Suppressor macrophage treated with lipopolysaccharide for 1 hour (primary cell): ENCODE data around the gene SLC39A11.
"Not testable (repeated sequence)": the region's sequence is repeated elsewhere in the genome, so short reads cannot be mapped to it uniquely, and the experiment has no call there.

ENCODE experiments used
- DNase-seq, 3 donors: peaks; one replicate each; pipeline ENCODE4 v3.0.0-alpha.2; 2020 to 2022

SLC39A11 gene

DNA sequence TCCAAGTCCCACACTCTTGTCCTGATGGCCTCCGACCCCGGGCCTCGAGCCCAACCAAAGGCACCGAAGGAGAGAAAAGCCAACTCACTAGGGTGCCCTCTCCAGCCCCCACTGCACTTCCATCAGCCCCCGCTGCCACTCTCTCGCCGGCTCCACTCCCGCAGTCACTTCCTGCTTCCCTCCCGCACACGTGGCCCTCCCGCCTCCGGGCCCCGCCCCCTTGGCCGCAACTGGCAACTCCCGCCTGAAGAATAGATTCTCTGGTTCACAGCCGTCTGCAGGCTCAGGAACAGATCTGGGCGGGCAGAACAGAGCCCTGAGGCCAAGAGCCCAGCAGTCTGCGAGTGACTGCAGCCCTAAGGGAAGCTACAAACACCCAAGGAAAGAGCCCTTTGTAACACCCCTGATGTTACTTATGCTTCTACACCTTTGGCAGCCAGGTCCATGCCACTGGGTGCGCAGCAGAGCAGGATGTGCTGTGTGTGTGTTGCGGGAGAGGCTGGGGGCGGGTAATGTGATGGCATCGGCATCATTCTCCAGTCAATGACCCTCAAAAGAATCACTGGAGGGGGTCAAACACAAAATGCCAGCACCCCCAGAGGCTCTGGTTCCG lies at the start of gene SLC39A11:
Gene SLC39A11, minus strand, starts transcription at position 166 of the 613 bp plus-strand sequence. CDS start 3,924 bp downstream, outside the sequence.
- peak; percentile 95 to 97 (median 96) for DNase-seq

GRCh38 chr17:73141411-73141810 lies 48.9 kb upstream of the SLC39A11 start:
- DNase-seq, result peak; percentile 70 to 92 (median 80)

DNA sequence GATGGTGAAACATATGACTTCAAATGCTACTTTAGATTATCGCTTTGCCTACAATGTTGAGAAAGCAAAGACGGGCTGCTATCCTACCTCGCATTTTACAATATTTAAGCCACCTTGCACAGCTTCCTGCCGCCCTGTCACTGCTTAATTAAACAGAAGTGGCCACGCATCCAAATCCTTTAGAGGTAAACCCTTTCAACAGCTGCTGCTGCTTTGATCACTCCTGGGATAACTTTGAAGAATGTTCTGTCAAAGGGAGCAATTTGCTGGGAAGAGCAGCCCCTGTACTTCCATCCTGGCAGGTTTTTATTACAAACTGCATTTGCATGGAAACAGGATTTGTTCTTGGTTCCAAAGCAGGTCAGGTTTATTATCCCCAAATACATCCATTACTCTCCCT lies 48.1 kb upstream of the SLC39A11 start:
- no peak for DNase-seq

GRCh38 chr17:73139296-73139695 lies 46.8 kb upstream of the SLC39A11 start:
- DNase-seq, result no peak

- no peak for DNase-seq
Observed at GRCh38 chr17:73138541-73139138, 46.2 kb upstream of the SLC39A11 start.

- DNase-seq, result no peak
Observed at GRCh38 chr17:73137376-73137775, 44.9 kb upstream of the SLC39A11 start.

DNA sequence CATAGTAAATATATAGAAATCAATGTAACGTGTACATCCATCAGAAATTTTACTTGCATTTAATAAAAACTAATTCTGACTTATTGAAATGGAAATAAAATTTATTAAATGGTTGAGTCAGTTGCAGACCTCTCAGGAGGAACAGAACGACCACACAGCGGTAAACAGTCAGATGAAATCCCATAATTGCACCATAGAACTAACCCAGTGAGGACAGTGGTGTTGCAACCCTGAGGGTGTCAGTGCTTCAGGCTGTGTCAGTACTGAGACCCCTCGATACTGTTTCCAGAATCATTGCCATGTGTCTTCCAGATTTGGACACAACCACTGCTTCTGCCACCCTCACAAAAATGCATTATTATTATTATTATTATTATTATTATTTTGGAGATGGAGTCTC lies 43.3 kb upstream of the SLC39A11 start:
- DNase-seq, result peak; percentile 80 to 95 (median 92)

- peak; percentile 60 to 74 (median 70) for DNase-seq
Observed at GRCh38 chr17:73133911-73134649, 41.6 kb upstream of the SLC39A11 start.

DNA sequence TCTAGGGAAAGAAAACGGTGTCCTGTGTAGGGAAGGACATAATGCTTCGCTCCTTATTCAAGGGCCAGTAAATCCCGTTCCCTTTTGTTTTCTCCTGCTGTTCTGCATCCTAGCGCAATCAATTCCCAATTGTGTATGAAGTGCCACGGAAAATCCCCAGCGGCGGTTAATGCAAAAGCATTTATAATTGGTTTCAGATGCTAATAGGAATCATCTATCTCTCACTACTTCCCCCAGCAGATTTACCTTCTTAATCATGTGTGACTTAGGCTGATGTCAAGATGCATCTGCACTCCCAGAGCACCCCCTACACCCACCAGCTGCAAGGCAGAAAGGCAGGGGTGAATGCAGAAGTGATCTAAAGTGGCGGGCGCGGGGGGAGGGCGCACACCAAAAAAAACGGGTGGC lies 39.6 kb upstream of the SLC39A11 start:
- peak in 2 of 3 donors; percentile 38 to 59 for DNase-seq

DNA sequence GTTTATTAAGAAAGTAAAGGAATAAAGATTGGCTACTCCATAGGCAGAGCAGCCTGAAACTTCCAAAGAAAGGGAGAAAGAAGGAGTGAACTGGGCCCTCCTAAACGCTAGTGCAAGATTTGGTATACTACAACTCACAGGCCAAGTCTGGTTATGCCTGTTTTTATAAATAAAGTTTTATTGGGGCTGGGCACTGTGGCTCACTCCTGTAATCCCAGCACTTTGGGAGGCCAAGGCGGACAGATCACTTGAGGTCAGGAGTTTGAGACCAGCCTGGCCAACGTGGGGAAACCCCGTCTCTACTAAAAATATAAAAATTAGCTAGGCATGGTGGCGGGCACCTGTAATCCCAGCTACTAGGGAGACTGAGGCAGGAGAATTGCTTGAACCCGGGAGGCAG lies 39.0 kb upstream of the SLC39A11 start:
- DNase-seq, result not testable (repeated sequence)

DNA sequence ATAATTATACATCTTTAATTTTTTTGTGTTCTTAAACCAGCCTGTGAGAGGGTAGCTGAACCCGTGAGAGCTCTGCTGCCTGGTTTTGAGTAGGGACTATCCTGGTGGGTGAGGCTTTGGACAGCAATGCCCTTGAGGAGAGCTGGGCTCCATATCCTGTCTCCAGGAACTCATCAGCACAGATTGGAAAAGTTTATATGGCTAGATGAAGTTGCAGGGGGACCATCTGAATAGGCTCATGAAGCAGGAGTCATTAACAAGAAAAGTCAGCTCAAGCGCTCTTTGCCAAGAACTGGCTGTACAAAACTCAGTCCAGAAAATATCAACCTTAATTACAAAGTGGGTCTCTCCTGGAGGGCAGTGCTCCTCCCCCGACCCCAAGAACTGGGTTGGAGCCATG lies 38.5 kb upstream of the SLC39A11 start:
- no peak for DNase-seq

DNA sequence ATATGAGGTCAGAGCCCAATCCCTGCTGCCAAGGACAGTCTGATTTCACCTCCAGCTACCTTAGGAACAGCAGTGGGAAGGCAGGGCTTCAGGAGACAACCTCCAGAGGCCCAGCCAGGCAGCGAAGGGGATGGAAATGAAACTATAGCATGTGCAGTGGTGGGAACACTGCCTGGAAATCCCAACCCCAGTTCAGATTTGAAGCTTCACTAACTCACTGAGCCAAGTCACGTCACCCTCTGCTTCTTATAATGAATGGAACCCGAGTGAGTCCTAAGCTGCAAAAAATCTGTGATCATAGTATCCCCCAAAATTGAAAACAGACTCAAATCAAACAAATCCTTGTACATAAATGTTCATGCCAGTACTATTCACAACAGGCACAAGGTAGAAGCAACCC lies 36.0 kb upstream of the SLC39A11 start:
- DNase-seq, result no peak

DNA sequence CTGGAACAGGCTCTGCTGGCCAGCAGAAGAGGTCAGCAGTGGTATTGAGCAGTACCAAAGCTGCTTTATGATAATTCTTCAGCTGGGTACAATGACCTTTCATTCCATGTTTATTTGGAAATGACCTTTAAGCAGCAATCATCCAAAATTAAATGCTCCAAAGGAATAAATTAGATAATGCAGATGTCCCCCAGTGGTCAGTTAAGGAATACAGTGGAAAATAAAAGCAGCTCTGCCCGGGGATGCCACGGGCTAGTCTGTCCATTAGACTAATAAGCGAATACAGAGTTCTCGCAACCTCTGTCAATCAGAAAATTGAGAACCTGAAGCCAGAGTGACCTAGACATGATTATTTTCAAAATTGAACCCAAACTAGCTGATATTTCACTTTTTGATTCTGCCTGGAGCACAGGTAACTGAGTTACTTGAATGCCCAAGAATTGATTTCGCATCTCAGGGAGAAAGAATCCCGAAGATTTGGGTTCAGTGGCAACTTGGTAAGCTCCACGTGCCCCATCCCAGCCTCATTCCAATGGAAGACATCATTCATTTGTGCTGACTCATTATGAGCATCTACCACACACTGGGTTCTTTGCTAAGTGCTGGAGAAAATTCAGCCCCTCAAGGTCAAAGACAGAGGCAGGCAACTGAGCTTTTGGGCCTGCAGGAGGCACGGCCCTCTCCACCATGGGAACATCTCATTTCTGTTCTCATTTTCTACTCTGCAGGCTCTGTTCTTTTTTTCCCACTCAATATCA lies 34.4 kb upstream of the SLC39A11 start:
- no peak for DNase-seq

DNA sequence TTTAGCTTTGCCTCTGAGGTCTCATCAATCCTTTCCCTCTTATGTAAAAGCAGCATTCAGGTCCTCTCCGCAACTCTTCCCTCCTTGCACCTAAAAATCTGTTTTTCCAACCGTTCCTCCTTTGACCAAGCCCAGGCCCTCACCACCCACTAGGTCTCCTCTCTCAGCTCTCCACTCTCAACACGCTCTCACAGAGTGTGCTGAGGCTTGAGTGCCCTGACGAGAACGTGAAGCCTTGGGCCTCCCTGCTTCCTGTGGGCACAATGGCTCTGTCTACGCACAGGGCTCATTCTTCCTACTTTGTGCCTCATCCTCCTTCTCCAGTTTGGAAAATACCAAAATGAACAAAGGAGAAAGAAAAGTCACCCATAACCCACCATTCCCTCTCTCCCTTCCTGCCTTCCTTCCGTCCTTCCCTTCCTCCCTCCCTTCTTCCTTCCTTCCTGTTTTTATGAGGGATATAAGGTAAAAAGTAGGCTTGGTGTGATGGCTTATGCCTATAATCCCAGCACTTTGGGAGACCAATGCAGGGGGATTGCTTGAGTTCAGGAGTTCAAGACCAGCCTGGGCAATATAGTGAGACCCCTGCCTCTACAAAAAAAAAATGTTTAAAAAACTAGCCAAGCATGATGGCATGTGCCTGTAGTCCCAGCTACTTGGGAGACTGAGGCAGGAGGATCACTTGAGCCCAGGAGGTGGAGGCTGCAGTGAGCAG lies 31.3 kb upstream of the SLC39A11 start:
- no peak for DNase-seq

GRCh38 chr17:73122953-73123605 lies 30.6 kb upstream of the SLC39A11 start:
- no peak for DNase-seq

DNA sequence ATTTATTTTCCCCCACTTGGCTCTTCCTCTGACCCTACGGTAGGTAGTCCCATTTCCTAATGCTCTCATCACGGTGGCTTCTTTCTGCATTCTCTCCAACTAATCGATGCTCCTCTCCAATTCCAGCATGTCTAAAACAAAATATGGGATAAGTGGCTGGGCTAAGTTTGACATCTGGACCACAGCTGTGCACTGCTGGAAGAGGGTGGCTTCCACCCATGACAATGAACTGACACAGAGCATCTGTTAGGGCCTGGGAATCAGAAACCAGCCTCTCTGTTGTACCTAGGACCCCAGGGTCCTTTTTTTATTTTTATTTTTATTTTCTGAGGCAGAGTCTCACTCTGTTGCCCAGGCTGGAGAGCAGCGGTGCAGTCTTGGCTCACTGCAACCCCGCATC lies 29.0 kb upstream of the SLC39A11 start:
- DNase-seq, result no peak

DNA sequence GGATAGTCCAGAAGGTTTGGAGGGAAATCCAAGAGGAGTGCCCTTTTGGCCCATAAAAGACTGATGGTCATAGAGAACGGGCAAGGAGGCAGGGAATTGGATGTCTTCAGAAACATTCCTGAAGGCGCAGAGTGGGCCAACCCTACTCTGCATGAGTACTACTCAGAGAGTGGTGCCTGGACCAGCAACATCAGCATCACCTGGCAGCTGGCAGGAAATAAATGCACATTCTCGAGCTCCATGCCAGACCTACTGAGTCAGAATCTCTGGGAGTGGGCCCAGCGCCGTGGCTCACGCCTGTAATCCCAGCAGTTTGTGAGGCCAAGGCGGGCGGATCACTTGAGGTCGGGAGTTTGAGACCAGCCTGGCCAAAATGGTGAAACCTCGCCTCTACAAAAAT lies 27.1 kb upstream of the SLC39A11 start:
- DNase-seq, result no peak

DNA sequence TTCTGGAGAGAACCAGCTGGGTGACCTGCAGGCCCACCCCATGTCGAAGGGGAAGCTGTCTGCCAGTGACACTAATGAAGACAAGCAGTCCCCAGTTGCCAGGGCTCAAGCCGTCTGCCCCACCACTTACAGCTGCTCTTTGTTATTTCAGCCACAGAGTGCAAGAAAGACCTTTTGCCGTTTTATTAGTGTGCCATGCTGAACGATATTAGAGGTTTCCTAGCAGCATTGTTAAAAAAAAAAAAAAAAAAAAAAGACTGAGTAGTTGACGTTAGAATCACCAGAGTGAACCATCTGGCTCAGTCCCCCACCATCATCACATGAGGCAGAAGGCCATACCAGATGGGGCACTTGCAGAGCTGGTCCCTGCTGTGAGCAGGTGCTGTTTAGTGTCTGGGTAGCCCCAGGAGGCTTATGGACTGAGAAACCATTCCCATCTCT lies 26.5 kb upstream of the SLC39A11 start:
- DNase-seq, result no peak

GRCh38 chr17:73118139-73118538 lies 25.7 kb upstream of the SLC39A11 start:
- DNase-seq, result no peak

DNA sequence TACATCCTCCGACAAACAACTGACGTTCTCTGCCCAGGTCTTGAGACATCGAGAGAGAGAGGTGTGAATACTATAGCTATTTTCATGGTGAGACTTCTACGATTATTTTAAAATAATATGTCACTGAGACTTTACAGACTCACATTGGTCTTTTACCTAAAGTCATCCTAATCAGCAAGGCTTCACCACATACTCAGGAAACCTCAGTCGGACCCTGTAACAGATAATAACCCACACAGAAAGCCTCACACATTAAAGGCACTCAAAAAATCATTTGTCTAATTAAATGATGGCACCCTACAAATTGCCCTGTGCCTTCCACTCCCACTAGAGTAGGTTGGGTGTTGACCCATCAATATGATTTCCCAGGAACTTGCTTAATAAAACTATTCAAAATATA lies 19.8 kb upstream of the SLC39A11 start:
- no peak for DNase-seq

DNA sequence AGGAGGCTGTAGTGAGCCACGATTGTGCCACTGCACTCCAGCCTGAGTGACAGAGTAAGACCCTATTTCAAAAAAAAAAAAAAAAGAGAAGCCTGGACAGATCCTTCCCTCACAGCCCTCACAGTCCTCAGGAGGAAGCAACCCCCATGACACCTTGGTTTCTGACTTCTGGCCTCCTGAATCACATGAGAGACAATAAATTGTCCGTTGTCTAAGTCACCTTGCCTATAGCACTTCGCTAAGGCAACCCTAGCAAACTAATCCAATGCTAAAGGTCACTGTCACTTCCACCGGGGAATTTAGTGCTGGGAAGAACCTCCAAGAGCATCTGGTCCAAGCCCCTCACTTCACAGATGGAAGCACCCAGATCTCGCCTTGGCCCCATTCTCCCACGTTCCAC lies 18.9 kb upstream of the SLC39A11 start:
- no peak for DNase-seq

- DNase-seq, result no peak
Observed at GRCh38 chr17:73107191-73107590, 14.7 kb upstream of the SLC39A11 start.
